ENCODE data around the gene GNG8.

Gene GNG8

GRCh38 chr19:46601318-46602224 lies 34.4 kb downstream of the GNG8 start, which contains the start of gene CALM3:
CALM3 (plus strand) TSS chr19:46601330; CDS start chr19:46601435, 105 bp downstream.
- no peak for DNase-seq

GRCh38 chr19:46600384-46601317 lies 35.4 kb downstream of the GNG8 start:
- DNase-seq = peak; percentile 98 to 99

- DNase-seq = no peak
Measured at GRCh38 chr19:46599716-46600373, 36.2 kb downstream of the GNG8 start.

- DNase-seq = no peak
Measured at GRCh38 chr19:46598372-46598917, 37.6 kb downstream of the GNG8 start.

GRCh38 chr19:46596008-46596407 lies 40.0 kb downstream of the GNG8 start:
- DNase-seq = no peak

- DNase-seq = no peak
Measured at GRCh38 chr19:46591870-46592269, 44.1 kb downstream of the GNG8 start.

- DNase-seq = no peak
Measured at GRCh38 chr19:46591254-46591653, 44.7 kb downstream of the GNG8 start.

GRCh38 chr19:46587861-46588260 lies 48.1 kb downstream of the GNG8 start:
- no peak for DNase-seq

GRCh38 chr19:46586294-46586693 lies 49.7 kb downstream of the GNG8 start:
- DNase-seq = no peak

GRCh38 chr19:46585539-46585938 lies 50.5 kb downstream of the GNG8 start:
- no peak for DNase-seq
